ENCODE measurements around the gene CDH13. TPM values are rescaled to one million over a fixed set of nuclear protein-coding genes. Genes with fewer than 3 reads are reported as not detected.

The CDH13 gene
- total and polyA plus RNA-seq, 2 donors (not counting 3 experiments of a cell fraction or from before 2014, with no cell fraction given): 96.6 to 124 TPM

DNA sequence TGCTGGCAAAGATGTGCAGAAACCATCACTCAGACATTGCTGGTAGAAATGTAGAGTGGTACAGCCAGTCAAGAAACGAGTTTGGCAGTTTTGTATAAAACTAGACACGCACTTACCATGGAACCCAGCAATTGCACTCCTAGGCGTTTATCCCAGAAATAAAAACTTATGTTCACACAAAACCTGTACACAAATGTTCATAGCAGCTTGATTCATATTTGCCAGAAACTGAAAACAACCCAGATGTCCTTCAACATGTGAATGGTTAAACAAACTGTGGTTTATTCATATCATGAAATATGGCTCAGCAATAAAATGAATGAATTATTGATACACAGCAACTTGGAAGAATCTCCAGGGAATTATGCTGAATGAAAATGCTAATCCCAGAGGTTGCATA is 570.0 kb downstream of the CDH13 start:
- BruUV-seq (replicated peaks): no TSS peak
- intact Hi-C loops (cut with micrococcal nuclease): no loop called here
- Histone ChIP-seq H3K9me1 (replicated peaks; ENCODE audit: control insufficient read depth, extremely low read depth, insufficient read depth, low read length) (no peaks in the 10 kb centered on the region), H3K4me2 (ENCODE audit: insufficient read depth, low read length) (no peak overlapping the region), H3K9ac (replicated peaks; ENCODE audit: extremely low read depth, insufficient read depth, low read length) (no peak overlapping the region), H3K9me3 (replicated peaks; ENCODE audit: control insufficient read depth, insufficient read depth, low read length) (no peaks in the 10 kb centered on the region), H3K4me3 (replicated peaks in 1 of 3; ENCODE audit: insufficient read depth in 1 of 3, low read depth in 1 of 3, low read length in 3 of 3) (no peak overlapping the region), H2AFZ (ENCODE audit: low read depth, low read length) (no peak overlapping the region), H3K27ac (ENCODE audit: insufficient read depth, low read depth, low read length) (no peak overlapping the region), H3K36me3 (ENCODE audit: control insufficient read depth in 2 of 2, extremely low read depth in 1 of 2, insufficient read depth in 2 of 2, low read length in 2 of 2) (no peaks in the 10 kb centered on the region), H3K27me3 (ENCODE audit: control insufficient read depth in 2 of 2, insufficient read depth in 2 of 2, low read length in 2 of 2) (no peaks in the 10 kb centered on the region), H3K4me1 (ENCODE audit: control insufficient read depth, extremely low read depth, insufficient read depth, low read length) (no peaks in the 10 kb centered on the region), H4K20me1 (replicated peaks; ENCODE audit: control insufficient read depth, extremely low read depth, insufficient read depth, low read length) (no peaks in the 10 kb centered on the region), H3K79me2 (ENCODE audit: control insufficient read depth, insufficient read depth, low read length) (no peaks in the 10 kb centered on the region)
- POLR2A ChIA-PET: no interaction called here
- DNase-seq (ENCODE audit: low read depth, low spot score) (no peak), FAIRE-seq (no peak)
- dilution Hi-C loops (cut with MboI; ENCODE audit: extremely low pct_ligation_motif_present, low sequenced_read_pairs): no loop called here
- CTCF ChIA-PET: no interaction called here
- TF ChIP-seq FOS (IDR thresholded peaks at IDR 0.05; ENCODE audit: borderline replicate concordance, insufficient read depth, low read length) (no peak), GATA2 (IDR thresholded peaks at IDR 0.05; ENCODE audit: insufficient read depth, insufficient read length, low read depth, low read length) (no peak), POLR2AphosphoS5 (IDR thresholded peaks at IDR 0.05; ENCODE audit: insufficient read depth, low read depth, low read length) (no peak), EZH2 (IDR thresholded peaks at IDR 0.05; ENCODE audit: borderline replicate concordance, low read depth, low read length, severe bottlenecking) (no peak), MYC (IDR thresholded peaks at IDR 0.05; ENCODE audit: low read depth, low read length) (no peak), JUN (IDR thresholded peaks at IDR 0.05; ENCODE audit: borderline replicate concordance, insufficient read depth, insufficient read length, low read depth) (no peak), POLR2A (IDR thresholded peaks at IDR 0.05; ENCODE audit: low read depth, low read length) (no peak)
- TF ChIP-seq, protein P1, sequence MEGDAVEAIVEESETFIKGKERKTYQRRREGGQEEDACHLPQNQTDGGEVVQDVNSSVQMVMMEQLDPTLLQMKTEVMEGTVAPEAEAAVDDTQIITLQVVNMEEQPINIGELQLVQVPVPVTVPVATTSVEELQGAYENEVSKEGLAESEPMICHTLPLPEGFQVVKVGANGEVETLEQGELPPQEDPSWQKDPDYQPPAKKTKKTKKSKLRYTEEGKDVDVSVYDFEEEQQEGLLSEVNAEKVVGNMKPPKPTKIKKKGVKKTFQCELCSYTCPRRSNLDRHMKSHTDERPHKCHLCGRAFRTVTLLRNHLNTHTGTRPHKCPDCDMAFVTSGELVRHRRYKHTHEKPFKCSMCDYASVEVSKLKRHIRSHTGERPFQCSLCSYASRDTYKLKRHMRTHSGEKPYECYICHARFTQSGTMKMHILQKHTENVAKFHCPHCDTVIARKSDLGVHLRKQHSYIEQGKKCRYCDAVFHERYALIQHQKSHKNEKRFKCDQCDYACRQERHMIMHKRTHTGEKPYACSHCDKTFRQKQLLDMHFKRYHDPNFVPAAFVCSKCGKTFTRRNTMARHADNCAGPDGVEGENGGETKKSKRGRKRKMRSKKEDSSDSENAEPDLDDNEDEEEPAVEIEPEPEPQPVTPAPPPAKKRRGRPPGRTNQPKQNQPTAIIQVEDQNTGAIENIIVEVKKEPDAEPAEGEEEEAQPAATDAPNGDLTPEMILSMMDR (IDR thresholded peaks at IDR 0.05; ENCODE audit: extremely low read depth in 1 of 2, insufficient read depth in 1 of 2, low read depth in 1 of 2, low read length in 2 of 2): no peak
- TF ChIP-seq, protein P2, sequence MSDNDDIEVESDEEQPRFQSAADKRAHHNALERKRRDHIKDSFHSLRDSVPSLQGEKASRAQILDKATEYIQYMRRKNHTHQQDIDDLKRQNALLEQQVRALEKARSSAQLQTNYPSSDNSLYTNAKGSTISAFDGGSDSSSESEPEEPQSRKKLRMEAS (IDR thresholded peaks at IDR 0.05; ENCODE audit: insufficient read depth, insufficient read length): no peak

Measured in endothelial cell of umbilical vein (primary cell).